GM18505 (cell line): ENCODE measurements around the gene CNTN1.
"Not testable (repeated sequence)": the region's sequence is repeated elsewhere in the genome, so short reads cannot be mapped to it uniquely, and the experiment has no call there.

Source experiments
- ATAC-seq: cut with Tn5 transposase; IDR thresholded peaks from one replicate; pipeline ENCODE4 v1.9.1; 2021; ENCODE audit not compliant: unreplicated experiment
- POLR2A ChIP-seq: IDR thresholded peaks from 4 replicates; pipeline ENCODE4 v1.6.1; 2011; ENCODE audit warnings: borderline replicate concordance; ENCODE audit not compliant: insufficient read depth, insufficient read length; ENCODE audit errors: extremely low read depth

Gene CNTN1

DNA sequence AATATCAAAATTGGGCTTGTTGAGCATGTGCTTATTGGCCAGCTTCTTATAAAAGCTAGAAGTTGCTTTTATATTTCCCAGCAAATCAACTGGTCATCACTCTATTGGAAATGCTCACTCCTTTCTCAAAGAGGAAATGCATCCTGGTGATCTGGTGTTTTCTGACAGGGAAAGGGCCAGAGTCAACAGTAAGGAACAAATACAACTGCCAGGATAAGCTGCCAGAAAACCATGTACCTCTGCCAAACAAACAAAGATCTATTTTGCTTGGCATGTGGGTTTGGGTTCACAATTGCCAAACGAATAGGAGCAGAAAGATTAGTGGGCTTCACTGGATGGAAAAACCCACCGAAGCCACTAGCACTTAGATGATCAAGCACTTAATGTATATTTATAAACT is 369.0 kb downstream of the CNTN1 start:
- no peak for ATAC-seq
- TF ChIP-seq POLR2A, result no peak

- no peak for ATAC-seq
- no peak for TF ChIP-seq POLR2A
Measured at GRCh38 chr12:41064411-41064810, 372.2 kb downstream of the CNTN1 start.

DNA sequence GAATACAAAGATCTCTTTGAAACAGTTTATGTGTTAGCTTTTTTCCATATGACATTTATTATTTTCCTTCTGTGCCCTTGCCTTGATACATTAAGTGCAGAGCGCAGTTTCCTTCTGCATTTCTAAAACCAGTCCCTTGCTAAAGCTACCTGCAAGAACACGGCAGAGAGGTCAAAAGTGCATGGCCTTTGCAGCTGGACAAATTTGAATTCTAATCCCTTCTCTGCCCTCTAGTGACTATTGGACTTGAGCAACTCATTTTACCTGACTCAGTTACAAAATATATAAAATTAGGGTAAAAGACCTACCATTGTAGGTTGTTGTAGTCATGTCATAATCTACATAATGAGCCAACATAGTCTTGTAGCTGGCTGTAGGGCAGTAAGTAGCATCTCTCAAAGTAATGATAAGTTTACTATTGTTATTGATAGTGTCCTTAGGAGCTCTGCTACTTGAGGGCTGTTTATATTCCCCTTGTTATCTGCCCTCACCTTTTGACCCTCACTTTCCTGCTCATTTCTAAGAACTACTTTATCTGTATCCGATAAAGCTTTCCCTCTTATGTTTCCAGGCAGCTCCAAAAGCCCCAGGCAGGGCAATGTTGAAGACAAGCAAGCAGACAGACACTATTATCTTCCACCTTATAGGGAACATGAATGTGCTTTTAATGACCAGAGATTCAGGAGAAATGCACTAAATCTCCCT is 375.9 kb downstream of the CNTN1 start:
- no peak for TF ChIP-seq POLR2A
- no peak for ATAC-seq

DNA sequence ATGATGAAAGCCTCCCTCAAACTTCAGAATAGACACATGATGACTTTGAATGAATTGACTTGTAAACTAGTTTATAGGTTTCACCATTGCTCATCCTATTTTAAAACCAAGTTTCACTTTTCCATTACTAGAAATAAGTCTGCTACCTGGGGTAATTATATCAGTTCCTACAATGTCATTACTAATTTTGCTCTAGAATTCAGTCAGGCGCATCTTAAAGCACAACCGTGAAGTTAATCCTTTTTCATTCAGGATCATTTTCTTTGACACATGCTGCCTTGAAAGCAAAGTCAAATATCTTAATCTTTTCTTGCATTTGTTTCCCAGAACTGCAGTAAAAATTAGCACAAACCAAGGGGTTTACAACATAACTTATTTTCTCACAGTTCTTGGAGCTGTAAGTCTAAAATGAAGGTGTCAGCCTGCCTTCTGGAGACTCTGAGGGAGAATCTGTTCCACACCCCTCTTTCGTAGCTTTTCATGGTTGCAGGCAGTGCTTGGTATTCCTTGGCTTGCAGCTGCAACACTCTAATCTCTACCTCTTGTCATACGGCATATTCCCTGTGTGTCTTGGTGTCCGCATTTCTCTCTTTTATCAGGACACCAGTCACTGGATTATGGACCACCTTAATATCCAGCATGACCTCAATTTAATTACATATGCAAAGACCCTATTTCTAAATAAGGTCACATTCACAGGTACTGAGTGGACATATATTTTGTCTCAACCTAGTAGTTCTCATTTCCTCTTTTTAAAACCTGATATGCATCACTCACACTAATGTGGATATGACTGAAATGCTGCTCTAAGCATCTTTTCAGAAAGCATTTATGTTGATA is 381.6 kb downstream of the CNTN1 start:
- ATAC-seq, result peak; percentile 84

DNA sequence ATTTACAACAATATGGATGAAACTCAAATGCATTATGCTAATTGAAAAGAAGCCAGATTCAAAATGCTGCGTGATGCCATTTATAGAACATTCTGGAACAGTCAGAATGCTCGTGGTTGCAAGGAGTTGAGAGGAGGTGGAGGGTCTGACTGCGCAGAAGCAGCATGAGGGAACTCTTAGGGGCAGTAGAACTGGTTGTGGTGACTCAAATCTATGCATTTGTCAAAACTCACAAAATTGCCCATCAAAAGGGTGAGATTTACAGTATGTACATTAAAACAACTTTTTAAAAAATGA is 382.2 kb downstream of the CNTN1 start:
- ATAC-seq, result peak; percentile 31
- TF ChIP-seq POLR2A, result no peak

More for the DNA sequence above, 381.6 kb downstream of the CNTN1 start:
- no peak for TF ChIP-seq POLR2A

- no peak for ATAC-seq
- no peak for TF ChIP-seq POLR2A
Measured at GRCh38 chr12:41076114-41076513, 383.9 kb downstream of the CNTN1 start.

GRCh38 chr12:41081241-41081640 is 389.0 kb downstream of the CNTN1 start:
- ATAC-seq, result not testable (repeated sequence)

DNA sequence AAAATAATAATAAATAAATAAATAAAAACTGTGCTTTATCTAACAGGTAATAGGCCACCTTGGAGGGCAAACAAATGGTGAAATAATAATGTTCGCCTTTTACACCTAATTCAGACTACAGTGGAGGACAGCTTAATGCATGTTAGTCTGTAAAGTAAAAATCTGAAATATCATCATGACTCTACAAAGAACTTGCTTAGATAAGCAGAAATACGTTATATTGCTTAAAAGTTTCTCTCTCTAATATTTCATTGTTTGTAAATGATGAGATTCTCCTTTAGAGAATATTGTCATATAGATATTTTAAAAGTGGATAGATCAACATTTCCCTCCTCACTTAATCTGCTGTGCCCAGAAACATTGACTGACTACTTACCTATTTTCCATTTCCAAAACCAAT is 397.2 kb downstream of the CNTN1 start:
- ATAC-seq, result no peak
- TF ChIP-seq POLR2A, result no peak

- no peak for ATAC-seq
- TF ChIP-seq POLR2A, result no peak
Measured at GRCh38 chr12:41092115-41092514, 399.9 kb downstream of the CNTN1 start.

DNA sequence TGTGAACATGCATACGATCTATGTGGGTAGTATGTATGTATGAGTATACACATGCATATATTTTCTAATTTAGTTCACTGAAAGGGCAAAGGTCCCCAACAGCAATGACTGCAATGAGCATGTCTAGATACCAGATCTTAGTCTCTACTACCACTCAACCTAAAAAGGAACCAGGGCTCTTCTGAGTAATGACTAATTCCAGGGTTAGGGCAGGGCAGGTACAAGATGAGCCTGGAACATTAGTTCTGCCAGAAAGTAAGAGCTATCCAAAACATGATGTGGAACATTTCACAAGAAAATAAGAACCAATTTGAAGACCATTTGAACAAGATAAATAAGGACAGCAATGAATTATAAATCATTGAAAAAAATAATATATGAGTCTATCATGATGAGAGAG is 404.6 kb downstream of the CNTN1 start:
- TF ChIP-seq POLR2A, result no peak
- no peak for ATAC-seq

GRCh38 chr12:41100572-41100971 is 408.3 kb downstream of the CNTN1 start:
- ATAC-seq, result no peak
- TF ChIP-seq POLR2A, result no peak

GRCh38 chr12:41101806-41102205 is 409.6 kb downstream of the CNTN1 start:
- no peak for TF ChIP-seq POLR2A
- no peak for ATAC-seq

DNA sequence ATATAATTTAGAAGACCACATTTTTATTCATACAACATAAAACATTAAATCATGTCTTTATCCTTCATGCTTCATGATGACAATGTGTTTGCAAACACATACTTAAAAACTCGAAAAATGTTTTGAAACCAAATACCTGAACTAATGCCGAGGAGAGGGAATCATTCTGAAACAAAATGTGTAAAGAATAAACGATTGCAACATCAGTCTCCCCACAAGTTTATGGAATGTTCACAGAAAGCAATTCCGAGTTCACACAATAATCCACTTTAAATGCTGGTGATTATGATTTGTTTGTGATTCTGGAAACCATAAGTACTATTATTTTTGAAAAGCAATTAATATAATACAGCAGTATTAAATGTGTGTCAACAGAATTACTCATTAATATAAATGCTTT is 411.4 kb downstream of the CNTN1 start:
- no peak for ATAC-seq
- TF ChIP-seq POLR2A, result no peak

- ATAC-seq, result no peak
- TF ChIP-seq POLR2A, result no peak
Measured at GRCh38 chr12:41106315-41106714, 414.1 kb downstream of the CNTN1 start.
